Stimulated activated effector memory CD8-positive, alpha-beta T cell treated with anti-CD3 and anti-CD28 coated beads, Interleukin-12 subunit alpha, Interleukin-12 subunit beta, amount 100 ng/mL, for 72 hours (primary cell): ENCODE measurements around the gene SHLD1.

Experiments
- ATAC-seq: fragments of 150-1000 bp; cut with Tn5 transposase; 2 replicates; pipeline ENCODE4 v1.10.0; 2021
- DNase-seq, 2 donors: peaks; one replicate each; pipeline ENCODE4 v3.0.0; 2021 to 2022; ENCODE audit warnings: low spot score in 2 of 2
- H3K27ac Mint-ChIP-seq: one replicate; pipeline ENCODE4 v1.8.0; 2022; ENCODE audit warnings: mild to moderate bottlenecking, mixed read lengths
- H3K36me3 Mint-ChIP-seq: one replicate; pipeline ENCODE4 v1.8.0; 2022; ENCODE audit warnings: mild to moderate bottlenecking, mixed read lengths
- H3K4me1 Mint-ChIP-seq: one replicate; pipeline ENCODE4 v1.8.0; 2022; ENCODE audit warnings: mixed read lengths
- H3K4me3 Mint-ChIP-seq: one replicate; pipeline ENCODE4 v1.8.0; 2022; ENCODE audit warnings: mild to moderate bottlenecking, mixed read lengths
- H3K9me3 Mint-ChIP-seq: one replicate; pipeline ENCODE4 v1.8.0; 2022; ENCODE audit warnings: mixed read lengths

SHLD1 gene

GRCh38 chr20:5864873-5865587 lies 114.8 kb downstream of the SHLD1 start:
- peak overlapping the region; percentile 68 for H3K27ac Mint-ChIP-seq
- H3K9me3 Mint-ChIP-seq = no peaks in the 10 kb centered on the region
- no peak for ATAC-seq
- H3K4me3 Mint-ChIP-seq = no peak overlapping the region
- H3K36me3 Mint-ChIP-seq = peaks cover 4% of the 10 kb centered on the region
- no peak for DNase-seq
- peaks cover 23% of the 10 kb centered on the region for H3K4me1 Mint-ChIP-seq

DNA sequence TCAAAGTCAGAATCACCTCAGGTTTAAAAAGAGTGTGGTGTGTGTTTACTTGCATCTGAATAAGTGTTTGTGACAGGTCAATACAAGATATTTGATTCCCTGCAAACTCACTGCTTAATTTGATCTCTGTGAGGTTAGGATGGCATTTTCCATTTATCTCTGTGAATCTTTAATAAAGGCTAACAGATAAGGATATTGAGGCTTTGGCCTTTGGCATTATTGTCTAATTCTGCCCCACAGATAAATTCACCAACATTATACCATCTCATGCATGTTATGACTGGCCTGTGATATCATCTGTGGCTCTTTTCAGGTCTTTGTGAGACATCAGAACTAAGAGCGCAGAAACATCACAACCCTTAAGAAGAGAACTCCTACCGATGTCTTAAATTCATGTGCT lies 115.4 kb downstream of the SHLD1 start:
- Mint-ChIP-seq H3K27ac (peak overlapping the region; percentile 68), H3K4me3 (no peak overlapping the region), H3K9me3 (no peaks in the 10 kb centered on the region), H3K36me3 (peaks cover 4% of the 10 kb centered on the region), H3K4me1 (peaks cover 23% of the 10 kb centered on the region)
- ATAC-seq (no peak), DNase-seq (no peak)

GRCh38 chr20:5870568-5870981 lies 120.4 kb downstream of the SHLD1 start:
- no peaks in the 10 kb centered on the region for H3K36me3 Mint-ChIP-seq
- ATAC-seq (no peak), DNase-seq (no peak)
- H3K27ac Mint-ChIP-seq = no peak overlapping the region
- H3K4me1 Mint-ChIP-seq = no peaks in the 10 kb centered on the region
- no peaks in the 10 kb centered on the region for H3K9me3 Mint-ChIP-seq
- H3K4me3 Mint-ChIP-seq = no peak overlapping the region

GRCh38 chr20:5871459-5872410 lies 121.5 kb downstream of the SHLD1 start:
- Mint-ChIP-seq H3K4me1 (no peaks in the 10 kb centered on the region), H3K9me3 (no peaks in the 10 kb centered on the region), H3K27ac (no peak overlapping the region), H3K36me3 (no peaks in the 10 kb centered on the region), H3K4me3 (no peak overlapping the region)
- no peak for ATAC-seq
- no peak for DNase-seq

DNA sequence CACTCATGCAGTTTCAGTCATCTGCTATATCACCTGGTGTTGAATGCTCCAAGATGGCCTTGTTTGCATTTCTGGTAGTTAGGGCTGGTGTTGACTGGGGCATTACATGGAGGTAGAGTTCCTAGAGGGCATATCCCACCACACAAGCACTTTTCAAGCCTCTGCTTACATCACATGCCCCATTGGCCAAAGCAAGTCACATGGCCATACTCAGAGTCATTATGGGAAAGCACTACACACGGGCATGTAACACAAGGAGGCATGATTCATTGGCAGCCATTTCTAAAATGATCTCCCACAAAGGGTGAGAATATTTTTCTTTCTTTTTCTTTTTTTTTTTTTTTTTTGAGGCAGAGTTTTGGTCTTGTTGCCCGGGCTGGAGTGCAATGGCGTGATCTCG lies 126.9 kb downstream of the SHLD1 start:
- Mint-ChIP-seq H3K4me3 (no peak overlapping the region), H3K4me1 (peaks cover 5% of the 10 kb centered on the region), H3K27ac (no peak overlapping the region), H3K36me3 (no peaks in the 10 kb centered on the region), H3K9me3 (no peaks in the 10 kb centered on the region)
- ATAC-seq (peak; percentile 43), DNase-seq (no peak)

DNA sequence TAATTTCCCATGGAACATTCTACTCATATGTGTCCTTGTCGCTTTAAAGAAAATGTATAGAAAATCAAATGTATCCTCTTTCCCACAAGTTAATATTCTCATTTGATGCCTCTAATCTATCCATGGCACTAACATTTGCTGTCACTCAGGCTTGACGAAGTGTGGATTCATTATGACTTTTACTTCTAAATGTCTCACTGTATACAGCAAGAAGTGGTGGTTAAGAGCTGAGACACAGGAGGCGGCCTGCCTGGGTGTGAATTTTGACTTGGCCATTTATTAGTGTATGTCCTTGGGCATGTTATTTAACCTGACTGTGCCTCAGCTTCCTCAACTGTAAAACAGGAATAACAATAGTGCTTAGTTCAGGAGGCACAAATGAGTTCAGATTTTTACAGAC lies 130.1 kb downstream of the SHLD1 start:
- peak; percentile 58 for ATAC-seq
- H3K4me1 Mint-ChIP-seq = peaks cover 5% of the 10 kb centered on the region

GRCh38 chr20:5881703-5882102 lies 131.5 kb downstream of the SHLD1 start:
- no peak overlapping the region for H3K4me3 Mint-ChIP-seq
- no peaks in the 10 kb centered on the region for H3K36me3 Mint-ChIP-seq
- no peak for ATAC-seq
- DNase-seq = no peak
- H3K27ac Mint-ChIP-seq = no peak overlapping the region
- H3K9me3 Mint-ChIP-seq = no peaks in the 10 kb centered on the region
- H3K4me1 Mint-ChIP-seq = peaks cover 5% of the 10 kb centered on the region

More for the DNA sequence above, 130.1 kb downstream of the SHLD1 start:
- DNase-seq = no peak
- Mint-ChIP-seq H3K9me3 (no peaks in the 10 kb centered on the region), H3K27ac (no peak overlapping the region), H3K36me3 (no peaks in the 10 kb centered on the region), H3K4me3 (no peak overlapping the region)

- no peaks in the 10 kb centered on the region for H3K36me3 Mint-ChIP-seq
- no peak overlapping the region for H3K4me3 Mint-ChIP-seq
- H3K27ac Mint-ChIP-seq = no peak overlapping the region
- no peak for ATAC-seq
- H3K9me3 Mint-ChIP-seq = no peaks in the 10 kb centered on the region
- H3K4me1 Mint-ChIP-seq = peaks cover 5% of the 10 kb centered on the region
- no peak for DNase-seq
These were observed 132.0 kb downstream of the SHLD1 start for GRCh38 chr20:5882166-5882565.

- Mint-ChIP-seq H3K27ac (no peak overlapping the region), H3K4me3 (no peak overlapping the region), H3K4me1 (peaks cover 5% of the 10 kb centered on the region), H3K9me3 (no peaks in the 10 kb centered on the region), H3K36me3 (no peaks in the 10 kb centered on the region)
- DNase-seq (no peak), ATAC-seq (no peak)
These were observed 134.5 kb downstream of the SHLD1 start for GRCh38 chr20:5884465-5885335.

- H3K27ac Mint-ChIP-seq = no peak overlapping the region
- no peaks in the 10 kb centered on the region for H3K9me3 Mint-ChIP-seq
- ATAC-seq (no peak), DNase-seq (no peak)
- H3K36me3 Mint-ChIP-seq = no peaks in the 10 kb centered on the region
- H3K4me1 Mint-ChIP-seq = peaks cover 5% of the 10 kb centered on the region
- no peak overlapping the region for H3K4me3 Mint-ChIP-seq
These were observed 135.7 kb downstream of the SHLD1 start for GRCh38 chr20:5885866-5886265.

GRCh38 chr20:5886788-5887187 lies 136.6 kb downstream of the SHLD1 start:
- DNase-seq (no peak), ATAC-seq (no peak)
- Mint-ChIP-seq H3K4me1 (peaks cover 3% of the 10 kb centered on the region), H3K27ac (no peak overlapping the region), H3K36me3 (no peaks in the 10 kb centered on the region), H3K9me3 (no peaks in the 10 kb centered on the region), H3K4me3 (no peak overlapping the region)

DNA sequence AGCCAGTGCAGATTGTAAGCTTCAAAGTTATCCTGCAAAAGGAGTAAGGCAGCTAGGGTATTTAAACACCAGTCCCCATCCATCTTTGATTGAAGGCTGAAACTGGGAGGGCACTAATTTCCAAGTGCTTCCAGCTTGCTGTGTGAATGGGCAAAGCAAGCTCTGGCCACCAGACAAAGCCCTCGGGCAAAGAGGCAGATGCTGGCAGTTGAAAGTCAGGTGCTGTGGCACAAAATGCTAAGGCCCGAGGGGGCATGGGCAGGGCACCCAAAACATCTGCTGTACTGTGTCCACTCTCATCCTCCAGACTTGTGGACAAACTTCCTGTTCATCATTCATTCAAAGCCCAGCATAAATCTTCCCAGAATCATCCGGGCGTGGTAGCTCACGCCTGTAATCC lies 137.2 kb downstream of the SHLD1 start:
- no peaks in the 10 kb centered on the region for H3K4me1 Mint-ChIP-seq
- ATAC-seq = no peak
- H3K4me3 Mint-ChIP-seq = no peak overlapping the region
- DNase-seq = no peak
- H3K36me3 Mint-ChIP-seq = no peaks in the 10 kb centered on the region
- no peaks in the 10 kb centered on the region for H3K9me3 Mint-ChIP-seq
- H3K27ac Mint-ChIP-seq = no peak overlapping the region

GRCh38 chr20:5888041-5888440 lies 137.8 kb downstream of the SHLD1 start:
- H3K27ac Mint-ChIP-seq = no peak overlapping the region
- no peaks in the 10 kb centered on the region for H3K36me3 Mint-ChIP-seq
- DNase-seq (no peak), ATAC-seq (no peak)
- H3K4me1 Mint-ChIP-seq = no peaks in the 10 kb centered on the region
- H3K4me3 Mint-ChIP-seq = no peak overlapping the region
- H3K9me3 Mint-ChIP-seq = no peaks in the 10 kb centered on the region

GRCh38 chr20:5890773-5891441 lies 140.7 kb downstream of the SHLD1 start:
- Mint-ChIP-seq H3K27ac (no peak overlapping the region), H3K4me3 (no peak overlapping the region), H3K4me1 (no peaks in the 10 kb centered on the region), H3K9me3 (no peaks in the 10 kb centered on the region), H3K36me3 (no peaks in the 10 kb centered on the region)
- DNase-seq (no peak), ATAC-seq (no peak)

DNA sequence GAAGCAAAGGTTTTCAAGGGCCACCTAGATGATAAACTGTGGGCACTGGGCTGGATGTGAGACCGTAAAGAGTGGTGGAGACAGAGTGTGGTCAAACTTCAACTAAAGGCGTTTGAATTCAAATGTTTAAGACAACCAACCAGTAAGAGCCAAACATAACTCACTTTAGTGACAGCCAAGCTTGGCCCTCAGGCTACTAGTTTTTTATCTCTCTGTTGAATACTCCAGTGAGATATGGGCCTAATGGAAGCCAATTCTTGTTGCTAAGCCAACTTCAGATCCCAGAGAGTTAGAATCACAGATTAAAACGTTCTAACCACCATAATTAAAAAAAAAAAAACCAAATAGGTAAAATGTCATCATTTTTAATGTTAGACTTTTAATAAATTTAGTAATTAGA lies 142.9 kb downstream of the SHLD1 start:
- no peak for ATAC-seq
- H3K36me3 Mint-ChIP-seq = no peaks in the 10 kb centered on the region
- no peak overlapping the region for H3K4me3 Mint-ChIP-seq
- no peak for DNase-seq
- H3K9me3 Mint-ChIP-seq = no peaks in the 10 kb centered on the region
- no peak overlapping the region for H3K27ac Mint-ChIP-seq
- no peaks in the 10 kb centered on the region for H3K4me1 Mint-ChIP-seq
